GM18867 (cell line): ENCODE measurements around the gene SH3TC2.

Source experiments
- ATAC-seq: cut with Tn5 transposase; IDR thresholded peaks from one replicate; pipeline ENCODE4 v1.9.1; 2021; ENCODE audit warnings: mild to moderate bottlenecking, moderate library complexity; ENCODE audit not compliant: unreplicated experiment

Gene SH3TC2

GRCh38 chr5:149030838-149031397, 31.9 kb downstream of the SH3TC2 start:
- ATAC-seq = no peak

GRCh38 chr5:149030392-149030791, 32.5 kb downstream of the SH3TC2 start:
- no peak for ATAC-seq

GRCh38 chr5:149028984-149029383, 33.9 kb downstream of the SH3TC2 start:
- no peak for ATAC-seq

- no peak for ATAC-seq
Measured at GRCh38 chr5:149028161-149028560, 34.7 kb downstream of the SH3TC2 start.

- no peak for ATAC-seq
Measured at GRCh38 chr5:149027636-149028035, 35.2 kb downstream of the SH3TC2 start.

- no peak for ATAC-seq
Measured at GRCh38 chr5:149024943-149025342, 37.9 kb downstream of the SH3TC2 start.

GRCh38 chr5:149024477-149024876, 38.4 kb downstream of the SH3TC2 start:
- ATAC-seq = no peak

- ATAC-seq = no peak
Measured at GRCh38 chr5:149022200-149022599, 40.7 kb downstream of the SH3TC2 start.

- no peak for ATAC-seq
Measured at GRCh38 chr5:149019679-149020078, 43.2 kb downstream of the SH3TC2 start.

- no peak for ATAC-seq
Measured at GRCh38 chr5:149018909-149019443, 43.9 kb downstream of the SH3TC2 start.

GRCh38 chr5:149017636-149018035, 45.2 kb downstream of the SH3TC2 start:
- ATAC-seq = no peak

GRCh38 chr5:149015561-149015960, 47.3 kb downstream of the SH3TC2 start:
- ATAC-seq = no peak

GRCh38 chr5:149015126-149015525, 47.7 kb downstream of the SH3TC2 start:
- ATAC-seq = no peak

GRCh38 chr5:149014571-149015031, 48.3 kb downstream of the SH3TC2 start:
- ATAC-seq = no peak

- ATAC-seq = no peak
Measured at GRCh38 chr5:149013796-149014195, 49.1 kb downstream of the SH3TC2 start.

GRCh38 chr5:149012350-149012749, 50.5 kb downstream of the SH3TC2 start:
- no peak for ATAC-seq

GRCh38 chr5:149011728-149012127, 51.1 kb downstream of the SH3TC2 start:
- ATAC-seq = no peak

GRCh38 chr5:149011084-149011483, 51.8 kb downstream of the SH3TC2 start:
- ATAC-seq = no peak

- ATAC-seq = no peak
Measured at GRCh38 chr5:149007174-149007573, 55.7 kb downstream of the SH3TC2 start.

GRCh38 chr5:149006426-149006825, 56.4 kb downstream of the SH3TC2 start:
- no peak for ATAC-seq

- ATAC-seq = no peak
Measured at GRCh38 chr5:149005077-149005892, 57.6 kb downstream of the SH3TC2 start.

- no peak for ATAC-seq
Measured at GRCh38 chr5:149004559-149004958, 58.3 kb downstream of the SH3TC2 start.
